ENCODE data around the gene CFAP58. TPM values are rescaled to one million over a fixed set of nuclear protein-coding genes. Genes with fewer than 3 reads are reported as not detected.

The CFAP58 gene
- total RNA-seq, 1 donor from 2014 or later = 0.62 TPM

GRCh38 chr10:104487794-104488438, 134.3 kb downstream of the CFAP58 start:
- DNase-seq = no peak

DNA sequence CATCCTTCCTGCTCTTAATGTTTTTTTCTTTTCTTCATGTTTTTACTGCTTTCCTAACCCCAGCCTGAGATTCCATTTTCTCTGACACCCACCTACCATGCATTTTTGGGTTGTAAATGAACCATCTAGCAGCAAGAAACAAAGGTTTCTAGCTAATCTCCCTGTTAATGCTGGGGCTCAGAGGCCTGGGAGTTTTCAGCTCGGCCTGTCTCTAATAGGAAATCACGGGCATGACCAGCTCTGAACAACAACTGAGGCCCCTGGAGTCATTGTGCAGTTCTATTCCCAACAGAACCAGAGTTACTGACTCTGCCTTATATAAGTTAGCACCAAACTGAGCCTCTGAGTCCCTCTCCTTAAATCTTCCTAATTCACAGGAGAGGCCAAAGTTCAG, 134.8 kb downstream of the CFAP58 start:
- DNase-seq = no peak

DNA sequence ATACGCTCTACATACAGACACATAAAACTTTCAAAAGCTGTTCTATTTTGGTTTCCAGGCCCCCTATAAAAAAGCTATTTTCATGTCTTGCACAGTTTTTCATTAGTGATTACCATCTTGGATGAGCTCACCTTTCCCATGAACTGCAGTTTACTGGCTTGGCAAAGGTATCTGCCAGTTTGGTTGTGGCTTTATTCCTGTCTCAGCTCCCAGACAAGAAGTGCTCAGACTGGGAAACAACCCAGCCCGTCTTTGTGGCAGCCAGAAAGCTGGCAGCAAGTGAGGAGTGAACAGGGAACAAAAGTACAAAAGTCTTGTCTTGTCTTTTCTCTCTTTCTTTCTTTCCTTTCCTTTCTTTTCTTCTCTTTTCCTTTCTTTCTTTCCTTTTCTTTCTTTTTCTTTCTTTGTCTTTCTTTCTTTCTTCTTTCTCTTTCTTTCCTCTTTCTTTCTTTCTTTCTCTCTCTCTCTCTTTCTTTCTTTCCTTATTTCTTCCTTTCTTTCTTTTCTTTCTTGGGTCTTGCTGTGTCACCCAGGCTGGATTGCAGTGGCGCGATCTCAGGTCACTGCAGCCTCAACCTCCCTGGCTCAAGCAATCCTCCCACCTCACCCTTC, 138.8 kb downstream of the CFAP58 start:
- DNase-seq = no peak

- DNase-seq = peak; percentile 48
Measured at GRCh38 chr10:104498347-104499081, 144.9 kb downstream of the CFAP58 start.

GRCh38 chr10:104501449-104501848, 147.8 kb downstream of the CFAP58 start:
- no peak for DNase-seq

GRCh38 chr10:104501864-104502579, 148.4 kb downstream of the CFAP58 start:
- no peak for DNase-seq

- DNase-seq = no peak
Measured at GRCh38 chr10:104502907-104503306, 149.3 kb downstream of the CFAP58 start.

Other genes with a start within 250 kb of the CFAP58 start
- 9.0 TPM for gene SFR1, start 231.7 kb upstream of the CFAP58 start, total RNA-seq
- 1.1 TPM for gene CFAP43, start 121.5 kb upstream of the CFAP58 start, total RNA-seq
- 28.8 TPM for gene GSTO1, start 98.9 kb upstream of the CFAP58 start, total RNA-seq
- 5.1 TPM for gene GSTO2, start 84.6 kb upstream of the CFAP58 start, total RNA-seq
- 11.1 TPM for gene ITPRIP, start 15.4 kb upstream of the CFAP58 start, total RNA-seq